Endodermal cell (in vitro differentiated cells): ENCODE results near the gene ATF7IP2. TPM values are rescaled to one million over a fixed set of nuclear protein-coding genes. Genes with fewer than 3 reads are reported as not detected.
A peak's percentile ranks its signal among the peaks of the same experiment; 100 is the strongest.
"Not testable (repeated sequence)": the region's sequence is repeated elsewhere in the genome, so short reads cannot be mapped to it uniquely, and the experiment has no call there.

Experiments
- DNase-seq: peaks from one replicate; pipeline ENCODE4 v3.0.0-alpha.2; 2017
- H3K27ac ChIP-seq: 2 replicates; pipeline ENCODE4 v1.5.1; 2013; ENCODE audit warnings: mild to moderate bottlenecking, low read depth, low read length, moderate library complexity
- H3K27me3 ChIP-seq: 2 replicates; pipeline ENCODE4 v1.6.1; 2013; ENCODE audit warnings: mild to moderate bottlenecking, low read length, moderate library complexity; ENCODE audit not compliant: insufficient read depth, control insufficient read depth, poor library complexity, severe bottlenecking
- H3K36me3 ChIP-seq: 2 replicates; pipeline ENCODE4 v1.7.0; 2013; ENCODE audit warnings: mild to moderate bottlenecking, low read length, moderate library complexity; ENCODE audit not compliant: control insufficient read depth, insufficient read depth
- H3K4me1 ChIP-seq: one replicate; pipeline ENCODE4 v1.7.0; 2013; ENCODE audit warnings: low read length; ENCODE audit not compliant: control insufficient read depth, insufficient read depth
- H3K4me3 ChIP-seq: 2 replicates; pipeline ENCODE4 v1.5.1; 2013; ENCODE audit warnings: mild to moderate bottlenecking, low read length, moderate library complexity
- H3K9ac ChIP-seq: 2 replicates; pipeline ENCODE4 v1.6.1; 2013; ENCODE audit warnings: mild to moderate bottlenecking, low read length, moderate library complexity; ENCODE audit not compliant: poor library complexity, severe bottlenecking; ENCODE audit errors: extremely low read depth
- H3K9me3 ChIP-seq: 2 replicates; pipeline ENCODE4 v1.6.1; 2013; ENCODE audit warnings: mild to moderate bottlenecking, low read length, moderate library complexity; ENCODE audit not compliant: control insufficient read depth
- H3K27ac Mint-ChIP-seq: 2 replicates; pipeline ENCODE4 v1.8.0; 2020; ENCODE audit warnings: mixed read lengths
- H3K27me3 Mint-ChIP-seq: 2 replicates; pipeline ENCODE4 v1.8.0; 2021; ENCODE audit warnings: mild to moderate bottlenecking, mixed read lengths; ENCODE audit not compliant: insufficient read depth
- H3K36me3 Mint-ChIP-seq: 2 replicates; pipeline ENCODE4 v1.8.0; 2020; ENCODE audit warnings: low read depth, mixed read lengths
- H3K4me1 Mint-ChIP-seq: 2 replicates; pipeline ENCODE4 v1.8.0; 2020; ENCODE audit warnings: mixed read lengths
- H3K4me3 Mint-ChIP-seq: 2 replicates; pipeline ENCODE4 v1.8.0; 2020; ENCODE audit warnings: mild to moderate bottlenecking, moderate library complexity, mixed read lengths
- H3K9me3 Mint-ChIP-seq: 2 replicates; pipeline ENCODE4 v1.8.0; 2020; ENCODE audit warnings: mild to moderate bottlenecking, mixed read lengths
- CTCF ChIP-seq: fragments of 200-600 bp; sonication (generic); conservative IDR thresholded peaks from 2 replicates; pipeline ENCODE4 v1.5.0; 2021; ENCODE audit warnings: antibody characterized with exemption, mild to moderate bottlenecking
- WGBS, 2 experiments: methylation state at CpG; one replicate each; pipeline versions ENCODE4 v1.1.5 to v1.1.7; 2013; ENCODE audit warnings: missing lambda C conversion rate in 2 of 2, mixed read lengths in 1 of 2; ENCODE audit not compliant: insufficient coverage in 1 of 2, insufficient read length in 1 of 2; 5-methylcytosine and 5-hydroxymethylcytosine counted together
- total RNA-seq, 2 donors: library from RNA; stranded (reverse); fragmentation: NEBNext Ultra II Directional in 1 of 2; extraction: Animal tissue kit (Norgen Biotek cat#: 25700) in 1 of 2; gene quantifications; 2 replicates in 1 of 2; 3 replicates in 1 of 2; pipeline ENCODE4 v1.2.1, GENCODE V29; 2021

The ATF7IP2 gene
- total RNA-seq, 2 donors from 2014 or later = 20.5 to 22.8 TPM

GRCh38 chr16:10339777-10340732 lies 45.8 kb upstream of the ATF7IP2 start:
- H3K27me3 ChIP-seq = no peaks in the 10 kb centered on the region
- peaks cover 54% of the 10 kb centered on the region for H3K9me3 ChIP-seq
- peak overlapping the region; percentile 43 for H3K4me3 ChIP-seq
- Mint-ChIP-seq H3K4me3 (no peak overlapping the region), H3K27ac (no peak overlapping the region), H3K4me1 (no peaks in the 10 kb centered on the region), H3K27me3 (no peaks in the 10 kb centered on the region), H3K9me3 (peaks cover 68% of the 10 kb centered on the region), H3K36me3 (peaks cover 12% of the 10 kb centered on the region)
- no peak overlapping the region for H3K9ac ChIP-seq
- no peaks in the 10 kb centered on the region for H3K36me3 ChIP-seq
- WGBS, 2 experiments = 93 to 98% methylated on average over 7 to 8 of the region's 8 CpGs
- no peak for DNase-seq
- no peaks in the 10 kb centered on the region for H3K4me1 ChIP-seq
- no peak for TF ChIP-seq CTCF
- H3K27ac ChIP-seq = no peak overlapping the region

- H3K9ac ChIP-seq = no peak overlapping the region
- no peak overlapping the region for H3K4me3 ChIP-seq
- no peaks in the 10 kb centered on the region for H3K36me3 ChIP-seq
- Mint-ChIP-seq H3K9me3 (peaks cover 77% of the 10 kb centered on the region), H3K4me1 (no peaks in the 10 kb centered on the region), H3K27ac (no peak overlapping the region), H3K4me3 (no peak overlapping the region), H3K36me3 (peaks cover 14% of the 10 kb centered on the region), H3K27me3 (no peaks in the 10 kb centered on the region)
- H3K27ac ChIP-seq = no peak overlapping the region
- H3K9me3 ChIP-seq = peaks cover 62% of the 10 kb centered on the region
- H3K4me1 ChIP-seq = no peaks in the 10 kb centered on the region
- H3K27me3 ChIP-seq = no peaks in the 10 kb centered on the region
- no peak for TF ChIP-seq CTCF
- 91% methylated on average over 6 to 9 of the region's 9 CpGs for WGBS, 2 experiments
- no peak for DNase-seq
Measured at GRCh38 chr16:10343124-10343760, 42.6 kb upstream of the ATF7IP2 start.

- not testable (repeated sequence) for H3K9ac ChIP-seq, H3K4me3 Mint-ChIP-seq, H3K27ac Mint-ChIP-seq, H3K4me1 ChIP-seq, H3K4me3 ChIP-seq, DNase-seq, H3K36me3 ChIP-seq, H3K4me1 Mint-ChIP-seq, H3K27me3 Mint-ChIP-seq, H3K27me3 ChIP-seq, H3K27ac ChIP-seq
- Mint-ChIP-seq H3K36me3 (peaks cover 11% of the 10 kb centered on the region), H3K9me3 (peaks cover 63% of the 10 kb centered on the region)
- whole genome bisulfite sequencing, 2 experiments = 94 to 100% methylated on average over 1 of the region's 1 CpG
- peaks cover 53% of the 10 kb centered on the region for H3K9me3 ChIP-seq
Measured at GRCh38 chr16:10344699-10345098, 41.2 kb upstream of the ATF7IP2 start.
